ENCODE data around the gene DCAF7. TPM values are rescaled to one million over a fixed set of nuclear protein-coding genes. Genes with fewer than 3 reads are reported as not detected.

Gene DCAF7
- total RNA-seq, 1 donor from 2014 or later: 137 TPM

- TF ChIP-seq, protein P1, sequence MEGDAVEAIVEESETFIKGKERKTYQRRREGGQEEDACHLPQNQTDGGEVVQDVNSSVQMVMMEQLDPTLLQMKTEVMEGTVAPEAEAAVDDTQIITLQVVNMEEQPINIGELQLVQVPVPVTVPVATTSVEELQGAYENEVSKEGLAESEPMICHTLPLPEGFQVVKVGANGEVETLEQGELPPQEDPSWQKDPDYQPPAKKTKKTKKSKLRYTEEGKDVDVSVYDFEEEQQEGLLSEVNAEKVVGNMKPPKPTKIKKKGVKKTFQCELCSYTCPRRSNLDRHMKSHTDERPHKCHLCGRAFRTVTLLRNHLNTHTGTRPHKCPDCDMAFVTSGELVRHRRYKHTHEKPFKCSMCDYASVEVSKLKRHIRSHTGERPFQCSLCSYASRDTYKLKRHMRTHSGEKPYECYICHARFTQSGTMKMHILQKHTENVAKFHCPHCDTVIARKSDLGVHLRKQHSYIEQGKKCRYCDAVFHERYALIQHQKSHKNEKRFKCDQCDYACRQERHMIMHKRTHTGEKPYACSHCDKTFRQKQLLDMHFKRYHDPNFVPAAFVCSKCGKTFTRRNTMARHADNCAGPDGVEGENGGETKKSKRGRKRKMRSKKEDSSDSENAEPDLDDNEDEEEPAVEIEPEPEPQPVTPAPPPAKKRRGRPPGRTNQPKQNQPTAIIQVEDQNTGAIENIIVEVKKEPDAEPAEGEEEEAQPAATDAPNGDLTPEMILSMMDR (IDR thresholded peaks at IDR 0.05; ENCODE audit: partially characterized antibody, unreplicated experiment): no peak
- Mint-ChIP-seq H3K36me3 (ENCODE audit: unreplicated experiment) (no peaks in the 10 kb centered on the region), H3K9me3 (ENCODE audit: unreplicated experiment) (no peaks in the 10 kb centered on the region), H3K27me3 (ENCODE audit: unreplicated experiment) (no peaks in the 10 kb centered on the region), H3K27ac (ENCODE audit: unreplicated experiment) (no peak overlapping the region), H3K4me3 (ENCODE audit: unreplicated experiment) (no peak overlapping the region), H3K4me1 (ENCODE audit: low read depth, unreplicated experiment) (peaks cover 25% of the 10 kb centered on the region)
- no peak for DNase-seq
These were observed 79.3 kb downstream of the DCAF7 start for GRCh38 chr17:63629627-63630026.

- H3K27ac Mint-ChIP-seq (ENCODE audit: unreplicated experiment): no peak overlapping the region
- TF ChIP-seq, protein P1 (IDR thresholded peaks at IDR 0.05; ENCODE audit: partially characterized antibody, unreplicated experiment): no peak
- no peaks in the 10 kb centered on the region for H3K9me3 Mint-ChIP-seq (ENCODE audit: unreplicated experiment)
- no peaks in the 10 kb centered on the region for H3K36me3 Mint-ChIP-seq (ENCODE audit: unreplicated experiment)
- no peaks in the 10 kb centered on the region for H3K27me3 Mint-ChIP-seq (ENCODE audit: unreplicated experiment)
- DNase-seq: no peak
- no peak overlapping the region for H3K4me3 Mint-ChIP-seq (ENCODE audit: unreplicated experiment)
- H3K4me1 Mint-ChIP-seq (ENCODE audit: low read depth, unreplicated experiment): peaks cover 22% of the 10 kb centered on the region
These were observed 80.8 kb downstream of the DCAF7 start for GRCh38 chr17:63631062-63631461.

GRCh38 chr17:63631626-63632025 is 81.3 kb downstream of the DCAF7 start:
- TF ChIP-seq, protein P1 (IDR thresholded peaks at IDR 0.05; ENCODE audit: partially characterized antibody, unreplicated experiment): no peak
- peaks cover 2% of the 10 kb centered on the region for H3K27me3 Mint-ChIP-seq (ENCODE audit: unreplicated experiment)
- no peak overlapping the region for H3K4me3 Mint-ChIP-seq (ENCODE audit: unreplicated experiment)
- no peak overlapping the region for H3K27ac Mint-ChIP-seq (ENCODE audit: unreplicated experiment)
- no peaks in the 10 kb centered on the region for H3K9me3 Mint-ChIP-seq (ENCODE audit: unreplicated experiment)
- H3K4me1 Mint-ChIP-seq (ENCODE audit: low read depth, unreplicated experiment): peaks cover 20% of the 10 kb centered on the region
- no peak for DNase-seq
- no peaks in the 10 kb centered on the region for H3K36me3 Mint-ChIP-seq (ENCODE audit: unreplicated experiment)

DNA sequence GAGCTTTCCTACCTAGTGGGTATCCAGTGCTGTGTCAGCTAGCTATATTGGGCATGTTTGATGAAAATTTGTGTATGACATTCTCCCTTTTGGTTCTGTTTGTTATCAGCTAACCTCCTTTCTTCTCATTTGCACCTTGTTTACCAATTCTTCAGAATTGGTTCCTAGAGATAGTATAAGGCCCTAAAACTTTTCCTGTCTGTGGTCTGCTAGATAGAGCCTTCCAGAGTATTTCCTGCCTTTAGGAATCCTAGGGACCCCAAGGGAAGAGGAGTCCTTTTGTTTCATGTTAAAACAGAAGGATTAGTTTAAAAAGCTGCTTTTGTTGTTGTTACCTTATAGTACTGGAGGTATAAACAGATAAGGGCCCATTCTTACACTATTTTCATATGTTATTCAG is 83.5 kb downstream of the DCAF7 start:
- Mint-ChIP-seq H3K27ac (ENCODE audit: unreplicated experiment) (peak overlapping the region; percentile 88), H3K9me3 (ENCODE audit: unreplicated experiment) (no peaks in the 10 kb centered on the region), H3K4me1 (ENCODE audit: low read depth, unreplicated experiment) (peaks cover 17% of the 10 kb centered on the region), H3K27me3 (ENCODE audit: unreplicated experiment) (peaks cover 2% of the 10 kb centered on the region), H3K4me3 (ENCODE audit: unreplicated experiment) (no peak overlapping the region), H3K36me3 (ENCODE audit: unreplicated experiment) (no peaks in the 10 kb centered on the region)
- TF ChIP-seq, protein P1 (IDR thresholded peaks at IDR 0.05; ENCODE audit: partially characterized antibody, unreplicated experiment): no peak
- DNase-seq: no peak

- Mint-ChIP-seq H3K4me1 (ENCODE audit: low read depth, unreplicated experiment) (peaks cover 17% of the 10 kb centered on the region), H3K4me3 (ENCODE audit: unreplicated experiment) (no peak overlapping the region), H3K36me3 (ENCODE audit: unreplicated experiment) (no peaks in the 10 kb centered on the region), H3K9me3 (ENCODE audit: unreplicated experiment) (no peaks in the 10 kb centered on the region), H3K27ac (ENCODE audit: unreplicated experiment) (peak overlapping the region; percentile 88), H3K27me3 (ENCODE audit: unreplicated experiment) (peaks cover 2% of the 10 kb centered on the region)
- no peak for DNase-seq
- TF ChIP-seq, protein P1 (IDR thresholded peaks at IDR 0.05; ENCODE audit: partially characterized antibody, unreplicated experiment): no peak
These were observed 83.9 kb downstream of the DCAF7 start for GRCh38 chr17:63634163-63634562.
